ENCODE results near the gene CYP2C18. TPM values are rescaled to one million over a fixed set of nuclear protein-coding genes. Genes with fewer than 3 reads are reported as not detected.
"Not testable (repeated sequence)": the region's sequence is repeated elsewhere in the genome, so short reads cannot be mapped to it uniquely, and the experiment has no call there.

The CYP2C18 gene
- total RNA-seq = not detected
- not detected for polyA plus RNA-seq

GRCh38 chr10:94683214-94684054, at the start of gene CYP2C18:
CYP2C18 (plus strand) TSS chr10:94683729; CDS start chr10:94683820, 91 bp downstream.
- Mint-ChIP-seq H3K36me3 (no peaks in the 10 kb centered on the region), H3K9me3 (peaks cover 0 to 8% (median 0%) of the 10 kb centered on the region in 8 donors), H3K4me3 (no peak within 1 kb of the TSS), H3K27me3 (peaks cover 0 to 6% of the 10 kb centered on the region in 2 donors), H3K4me1 (no peaks in the 10 kb centered on the region), H3K27ac (no peak within 1 kb of the TSS)
- POLR2A ChIA-PET (ENCODE audit: partially characterized antibody) = no interaction called here
- H3K27ac ChIP-seq (ENCODE audit: low read depth, low read length) = no peak within 1 kb of the TSS
- DNase-seq = no peak
- CTCF ChIA-PET (ENCODE audit: partially characterized antibody) = no interaction called here
- H3K27me3 ChIP-seq (ENCODE audit: insufficient read depth, low read length) = no peaks in the 10 kb centered on the region
- H3K9me3 ChIP-seq (ENCODE audit: control insufficient read depth in 1 of 2, low read length in 2 of 2) = no peaks in the 10 kb centered on the region
- no peak within 1 kb of the TSS for H3K4me3 ChIP-seq (ENCODE audit: low read length in 2 of 2)
- no peaks in the 10 kb centered on the region for H3K4me1 ChIP-seq (ENCODE audit: insufficient read depth, low read length)
- intact Hi-C loops (cut with micrococcal nuclease) = no loop called here
- H3K36me3 ChIP-seq (ENCODE audit: insufficient read depth, low read length) = no peaks in the 10 kb centered on the region

GRCh38 chr10:94638097-94638496, 45.4 kb upstream of the CYP2C18 start:
- H3K27ac Mint-ChIP-seq; H3K36me3 ChIP-seq (ENCODE audit: insufficient read depth, low read length); H3K4me3 Mint-ChIP-seq; H3K36me3 Mint-ChIP-seq; POLR2A ChIA-PET (ENCODE audit: partially characterized antibody); H3K27me3 ChIP-seq (ENCODE audit: insufficient read depth, low read length); CTCF ChIA-PET (ENCODE audit: partially characterized antibody); H3K4me1 ChIP-seq (ENCODE audit: insufficient read depth, low read length); H3K4me3 ChIP-seq (ENCODE audit: low read length in 2 of 2); H3K27ac ChIP-seq (ENCODE audit: low read depth, low read length); intact Hi-C loops (cut with micrococcal nuclease); H3K4me1 Mint-ChIP-seq; H3K9me3 ChIP-seq (ENCODE audit: control insufficient read depth in 1 of 2, low read length in 2 of 2); H3K27me3 Mint-ChIP-seq; DNase-seq: not testable (repeated sequence)
- peaks cover 0 to 44% (median 25%) of the 10 kb centered on the region in 8 donors for H3K9me3 Mint-ChIP-seq

GRCh38 chr10:94639902-94640301, 43.6 kb upstream of the CYP2C18 start:
- Mint-ChIP-seq H3K27ac (no peak overlapping the region), H3K4me1 (no peaks in the 10 kb centered on the region), H3K9me3 (peaks cover 0 to 36% (median 22%) of the 10 kb centered on the region in 8 donors), H3K27me3 (peaks cover 0 to 2% of the 10 kb centered on the region in 2 donors), H3K36me3 (no peaks in the 10 kb centered on the region), H3K4me3 (no peak overlapping the region)
- Histone ChIP-seq H3K4me3 (ENCODE audit: low read length in 2 of 2) (no peak overlapping the region), H3K4me1 (ENCODE audit: insufficient read depth, low read length) (no peaks in the 10 kb centered on the region), H3K9me3 (ENCODE audit: control insufficient read depth in 1 of 2, low read length in 2 of 2) (peaks cover 0 to 2% of the 10 kb centered on the region in 2 donors), H3K27ac (ENCODE audit: low read depth, low read length) (no peak overlapping the region), H3K36me3 (ENCODE audit: insufficient read depth, low read length) (no peaks in the 10 kb centered on the region), H3K27me3 (ENCODE audit: insufficient read depth, low read length) (no peaks in the 10 kb centered on the region)
- POLR2A ChIA-PET (ENCODE audit: partially characterized antibody) = no interaction called here
- CTCF ChIA-PET (ENCODE audit: partially characterized antibody) = no interaction called here
- no peak for DNase-seq
- intact Hi-C loops (cut with micrococcal nuclease) = no loop called here

- DNase-seq = no peak
- Histone ChIP-seq H3K4me3 (ENCODE audit: low read length in 2 of 2) (no peak overlapping the region), H3K27ac (ENCODE audit: low read depth, low read length) (no peak overlapping the region), H3K9me3 (ENCODE audit: control insufficient read depth in 1 of 2, low read length in 2 of 2) (peaks cover 0 to 2% of the 10 kb centered on the region in 2 donors), H3K27me3 (ENCODE audit: insufficient read depth, low read length) (no peaks in the 10 kb centered on the region), H3K4me1 (ENCODE audit: insufficient read depth, low read length) (no peaks in the 10 kb centered on the region), H3K36me3 (ENCODE audit: insufficient read depth, low read length) (no peaks in the 10 kb centered on the region)
- Mint-ChIP-seq H3K36me3 (no peaks in the 10 kb centered on the region), H3K27me3 (peaks cover 0 to 2% of the 10 kb centered on the region in 2 donors), H3K4me3 (no peak overlapping the region), H3K9me3 (peaks cover 0 to 36% (median 19%) of the 10 kb centered on the region in 8 donors), H3K27ac (no peak overlapping the region), H3K4me1 (no peaks in the 10 kb centered on the region)
- CTCF ChIA-PET (ENCODE audit: partially characterized antibody) = no interaction called here
- intact Hi-C loops (cut with micrococcal nuclease) = no loop called here
- POLR2A ChIA-PET (ENCODE audit: partially characterized antibody) = no interaction called here
These were observed 43.0 kb upstream of the CYP2C18 start for GRCh38 chr10:94640562-94640961.

- H3K27me3 Mint-ChIP-seq = peaks cover 0 to 2% of the 10 kb centered on the region in 2 donors
These were observed 42.0 kb upstream of the CYP2C18 start for GRCh38 chr10:94641480-94641879.

GRCh38 chr10:94644352-94644751, 39.2 kb upstream of the CYP2C18 start:
- H3K4me3 ChIP-seq (ENCODE audit: low read length in 2 of 2) = no peak overlapping the region
- H3K9me3 Mint-ChIP-seq = peaks cover 0 to 8% (median 2%) of the 10 kb centered on the region in 8 donors
- H3K4me1 ChIP-seq (ENCODE audit: insufficient read depth, low read length) = no peaks in the 10 kb centered on the region
- ChIA-PET CTCF (ENCODE audit: partially characterized antibody) (no interaction called here), POLR2A (ENCODE audit: partially characterized antibody) (no interaction called here)
- H3K27me3 ChIP-seq (ENCODE audit: insufficient read depth, low read length) = no peaks in the 10 kb centered on the region
- no peaks in the 10 kb centered on the region for H3K36me3 Mint-ChIP-seq
- H3K36me3 ChIP-seq (ENCODE audit: insufficient read depth, low read length) = no peaks in the 10 kb centered on the region
- H3K27ac ChIP-seq (ENCODE audit: low read depth, low read length) = no peak overlapping the region
- no peak overlapping the region for H3K27ac Mint-ChIP-seq
- no peaks in the 10 kb centered on the region for H3K4me1 Mint-ChIP-seq
- H3K27me3 Mint-ChIP-seq = no peaks in the 10 kb centered on the region
- no peak for DNase-seq
- intact Hi-C loops (cut with micrococcal nuclease) = no loop called here
- no peaks in the 10 kb centered on the region for H3K9me3 ChIP-seq (ENCODE audit: control insufficient read depth in 1 of 2, low read length in 2 of 2)
- H3K4me3 Mint-ChIP-seq = no peak overlapping the region

More at GRCh38 chr10:94641480-94641879, 42.0 kb upstream of the CYP2C18 start:
- Histone ChIP-seq H3K9me3 (ENCODE audit: control insufficient read depth in 1 of 2, low read length in 2 of 2) (peaks cover 0 to 2% of the 10 kb centered on the region in 2 donors), H3K36me3 (ENCODE audit: insufficient read depth, low read length) (no peaks in the 10 kb centered on the region), H3K4me3 (ENCODE audit: low read length in 2 of 2) (no peak overlapping the region), H3K27ac (ENCODE audit: low read depth, low read length) (no peak overlapping the region), H3K27me3 (ENCODE audit: insufficient read depth, low read length) (no peaks in the 10 kb centered on the region), H3K4me1 (ENCODE audit: insufficient read depth, low read length) (no peaks in the 10 kb centered on the region)
- no peak overlapping the region for H3K27ac Mint-ChIP-seq
- no peaks in the 10 kb centered on the region for H3K36me3 Mint-ChIP-seq
- POLR2A ChIA-PET (ENCODE audit: partially characterized antibody) = no interaction called here
- CTCF ChIA-PET (ENCODE audit: partially characterized antibody) = no interaction called here
- no peaks in the 10 kb centered on the region for H3K4me1 Mint-ChIP-seq
- H3K4me3 Mint-ChIP-seq = no peak overlapping the region
- no peak for DNase-seq
- peaks cover 0 to 27% (median 18%) of the 10 kb centered on the region in 8 donors for H3K9me3 Mint-ChIP-seq
- intact Hi-C loops (cut with micrococcal nuclease) = no loop called here

GRCh38 chr10:94645285-94645684, 38.2 kb upstream of the CYP2C18 start:
- H3K4me1 Mint-ChIP-seq = no peaks in the 10 kb centered on the region
- H3K27me3 Mint-ChIP-seq = no peaks in the 10 kb centered on the region
- H3K9me3 Mint-ChIP-seq = peaks cover 0 to 6% (median 0%) of the 10 kb centered on the region in 8 donors
- H3K36me3 Mint-ChIP-seq = no peaks in the 10 kb centered on the region
- Histone ChIP-seq H3K4me3 (ENCODE audit: low read length in 2 of 2) (no peak overlapping the region), H3K4me1 (ENCODE audit: insufficient read depth, low read length) (no peaks in the 10 kb centered on the region), H3K9me3 (ENCODE audit: control insufficient read depth in 1 of 2, low read length in 2 of 2) (no peaks in the 10 kb centered on the region), H3K27me3 (ENCODE audit: insufficient read depth, low read length) (no peaks in the 10 kb centered on the region), H3K36me3 (ENCODE audit: insufficient read depth, low read length) (no peaks in the 10 kb centered on the region), H3K27ac (ENCODE audit: low read depth, low read length) (no peak overlapping the region)
- CTCF ChIA-PET (ENCODE audit: partially characterized antibody) = no interaction called here
- no peak for DNase-seq
- intact Hi-C loops (cut with micrococcal nuclease) = no loop called here
- H3K4me3 Mint-ChIP-seq = no peak overlapping the region
- no peak overlapping the region for H3K27ac Mint-ChIP-seq
- POLR2A ChIA-PET (ENCODE audit: partially characterized antibody) = no interaction called here
